Mesenchymal stem cell (in vitro differentiated cells and primary cell): ENCODE measurements around the gene ADCYAP1R1.

Source experiments
- DNase-seq: peaks from one replicate; pipeline ENCODE4 v3.0.0-alpha.2; 2013
- H2AFZ ChIP-seq: one replicate; pipeline ENCODE4 v1.6.1; 2013; ENCODE audit warnings: low read depth, mild to moderate bottlenecking, control low read depth, inconsistent platforms, low read length, moderate library complexity
- H2AK5ac ChIP-seq: 2 replicates; pipeline ENCODE4 v1.6.1; 2013; ENCODE audit warnings: low read length, moderate library complexity, mild to moderate bottlenecking, inconsistent platforms; ENCODE audit not compliant: severe bottlenecking
- H2BK120ac ChIP-seq: one replicate; pipeline ENCODE4 v1.6.1; 2013; ENCODE audit warnings: low read depth, mild to moderate bottlenecking, inconsistent platforms, low read length, moderate library complexity
- H2BK12ac ChIP-seq, 2 experiments: one replicate each; pipeline ENCODE4 v1.6.1; 2013; ENCODE audit warnings: inconsistent platforms in 2 of 2, low read length in 2 of 2, mild to moderate bottlenecking in 2 of 2, moderate library complexity in 2 of 2, control low read depth in 1 of 2
- H2BK15ac ChIP-seq: one replicate; pipeline ENCODE4 v1.6.1; 2013; ENCODE audit warnings: mild to moderate bottlenecking, low read depth, inconsistent platforms; ENCODE audit not compliant: poor library complexity, severe bottlenecking
- H2BK5ac ChIP-seq: 2 replicates; pipeline ENCODE4 v1.6.1; 2013; ENCODE audit warnings: low read depth, mild to moderate bottlenecking, low read length, control low read depth, inconsistent platforms; ENCODE audit not compliant: poor library complexity, severe bottlenecking
- H3K14ac ChIP-seq, 2 experiments: one replicate each; pipeline ENCODE4 v1.6.1; 2013; ENCODE audit warnings: inconsistent platforms in 2 of 2, low read length in 2 of 2, control low read depth in 1 of 2, mild to moderate bottlenecking in 1 of 2, moderate library complexity in 1 of 2
- H3K18ac ChIP-seq, 2 experiments: one replicate each; pipeline ENCODE4 v1.6.1; 2013; ENCODE audit warnings: inconsistent platforms in 2 of 2, low read length in 2 of 2, control low read depth in 1 of 2, low read depth in 1 of 2, mild to moderate bottlenecking in 1 of 2
- H3K23ac ChIP-seq, 2 experiments: one replicate each; pipeline ENCODE4 v1.6.1; 2013; ENCODE audit warnings: inconsistent platforms in 2 of 2, low read length in 2 of 2, mild to moderate bottlenecking in 2 of 2, moderate library complexity in 2 of 2, control low read depth in 1 of 2
- H3K27ac ChIP-seq: 2 replicates; pipeline ENCODE4 v1.5.1; 2013; ENCODE audit warnings: mild to moderate bottlenecking, moderate library complexity, low read length, control low read depth, inconsistent platforms; ENCODE audit not compliant: poor library complexity, severe bottlenecking
- H3K27me3 ChIP-seq, 2 experiments: 2 replicates each; pipeline versions ENCODE4 v1.6.1 to v1.7.0; 2013; ENCODE audit warnings: low read length in 2 of 2, mild to moderate bottlenecking in 2 of 2, moderate library complexity in 2 of 2, control low read depth in 1 of 2, inconsistent platforms in 1 of 2; ENCODE audit not compliant: control insufficient read depth in 1 of 2, insufficient read depth in 1 of 2
- H3K36me3 ChIP-seq, 2 experiments: 2 replicates each; pipeline versions ENCODE4 v1.6.1 to v1.7.0; 2013; ENCODE audit warnings: low read length in 2 of 2, control low read depth in 1 of 2, inconsistent platforms in 1 of 2, low read depth in 1 of 2, mild to moderate bottlenecking in 1 of 2; ENCODE audit not compliant: insufficient read depth in 2 of 2, control insufficient read depth in 1 of 2
- H3K4ac ChIP-seq, 2 experiments: one replicate each; pipeline ENCODE4 v1.6.1; 2013; ENCODE audit warnings: inconsistent platforms in 2 of 2, low read length in 2 of 2, mild to moderate bottlenecking in 2 of 2, moderate library complexity in 2 of 2, control low read depth in 1 of 2, low read depth in 1 of 2
- H3K4me1 ChIP-seq: 2 replicates; pipeline ENCODE4 v1.6.1; 2013; ENCODE audit warnings: low read depth, low read length, control low read depth; ENCODE audit not compliant: control insufficient read depth, insufficient read depth
- H3K4me2 ChIP-seq: 2 replicates; pipeline ENCODE4 v1.6.1; 2013; ENCODE audit warnings: low read length, mild to moderate bottlenecking, inconsistent platforms; ENCODE audit not compliant: poor library complexity, severe bottlenecking
- H3K4me3 ChIP-seq, 2 experiments: 2 replicates each; pipeline versions ENCODE4 v1.5.1 to v1.7.0; 2013; ENCODE audit warnings: low read length in 2 of 2, mild to moderate bottlenecking in 2 of 2, control low read depth in 1 of 2, low read depth in 1 of 2; ENCODE audit not compliant: insufficient read depth in 1 of 2
- H3K79me1 ChIP-seq: replicated peaks from 2 replicates; pipeline ENCODE4 v1.6.1; 2013; ENCODE audit warnings: mild to moderate bottlenecking, control low read depth, low read length, inconsistent platforms; ENCODE audit not compliant: poor library complexity, severe bottlenecking
- H3K9ac ChIP-seq: 2 replicates; pipeline ENCODE4 v1.7.0; 2013; ENCODE audit warnings: mild to moderate bottlenecking, low read length, moderate library complexity
- H3K9me3 ChIP-seq: 2 replicates; pipeline ENCODE4 v1.7.0; 2013; ENCODE audit warnings: mild to moderate bottlenecking, low read length; ENCODE audit not compliant: control insufficient read depth
- H4K8ac ChIP-seq: one replicate; pipeline ENCODE4 v1.6.1; 2013; ENCODE audit warnings: inconsistent platforms, mild to moderate bottlenecking, low read length, moderate library complexity
- H4K91ac ChIP-seq: one replicate; pipeline ENCODE4 v1.6.1; 2013; ENCODE audit warnings: mild to moderate bottlenecking, low read length, inconsistent platforms
- WGBS: methylation state at CpG from one replicate; pipeline ENCODE4 v1.1.7; 2013; ENCODE audit warnings: mixed read lengths; 5-methylcytosine and 5-hydroxymethylcytosine counted together

Gene ADCYAP1R1

GRCh38 chr7:31074403-31075085 lies 22.4 kb downstream of the ADCYAP1R1 start:
- no peak overlapping the region for H3K23ac ChIP-seq
- no peak overlapping the region for H4K91ac ChIP-seq

DNA sequence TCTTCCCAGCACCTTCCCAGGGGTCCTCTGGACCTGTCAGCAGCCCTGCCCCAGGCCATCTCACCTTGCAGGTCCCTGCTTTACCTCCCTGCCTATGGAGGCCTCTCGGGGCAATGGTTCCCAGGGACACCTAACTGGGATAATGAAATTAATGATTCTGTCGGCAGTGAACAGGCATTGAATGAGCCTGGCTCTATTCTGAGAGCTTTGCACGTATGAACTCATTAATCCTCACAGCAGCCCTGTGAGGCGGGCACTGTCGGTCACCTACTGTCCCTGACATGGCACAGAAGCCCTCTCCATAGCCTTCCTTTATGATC lies 22.9 kb downstream of the ADCYAP1R1 start:
- H3K14ac ChIP-seq, result no peak overlapping the region
- H3K27me3 ChIP-seq, result peaks cover 6 to 38% of the 10 kb centered on the region in 2 experiments
- H3K23ac ChIP-seq, result no peak overlapping the region
- no peak overlapping the region for H3K4me3 ChIP-seq
- H3K36me3 ChIP-seq, result peaks cover 0 to 3% of the 10 kb centered on the region in 2 experiments
- no peak for DNase-seq
- no peak overlapping the region for H2BK12ac ChIP-seq
- no peak overlapping the region for H2BK120ac ChIP-seq
- H3K9me3 ChIP-seq, result no peaks in the 10 kb centered on the region
- H3K79me1 ChIP-seq, result no peaks in the 10 kb centered on the region
- H4K8ac ChIP-seq, result no peak overlapping the region
- no peak overlapping the region for H3K18ac ChIP-seq
- no peak overlapping the region for H3K4me2 ChIP-seq
- no peak overlapping the region for H2AK5ac ChIP-seq
- H3K9ac ChIP-seq, result no peak overlapping the region
- no peak overlapping the region for H2BK5ac ChIP-seq
- H2BK15ac ChIP-seq, result no peak overlapping the region
- H3K4ac ChIP-seq, result no peak overlapping the region
- WGBS, result 81% methylated on average over 5 of the region's 5 CpGs
- H4K91ac ChIP-seq, result no peak overlapping the region
- H2AFZ ChIP-seq, result no peak overlapping the region
- no peaks in the 10 kb centered on the region for H3K4me1 ChIP-seq
- no peak overlapping the region for H3K27ac ChIP-seq

More at GRCh38 chr7:31074403-31075085, 22.4 kb downstream of the ADCYAP1R1 start:
- Histone ChIP-seq H2BK120ac (no peak overlapping the region), H3K9ac (no peak overlapping the region), H2BK5ac (no peak overlapping the region), H3K27ac (no peak overlapping the region), H2BK12ac (no peak overlapping the region), H3K36me3 (peaks cover 0 to 3% of the 10 kb centered on the region in 2 experiments), H3K9me3 (no peaks in the 10 kb centered on the region), H3K4me2 (no peak overlapping the region), H4K8ac (no peak overlapping the region), H3K4ac (no peak overlapping the region), H3K79me1 (no peaks in the 10 kb centered on the region), H2BK15ac (no peak overlapping the region), H2AFZ (no peak overlapping the region), H3K18ac (no peak overlapping the region), H3K27me3 (peaks cover 6 to 35% of the 10 kb centered on the region in 2 experiments), H3K14ac (no peak overlapping the region), H3K4me1 (no peaks in the 10 kb centered on the region), H3K4me3 (no peak overlapping the region), H2AK5ac (no peak overlapping the region)
- no peak for DNase-seq
- WGBS, result 84% methylated on average over 14 of the region's 14 CpGs

DNA sequence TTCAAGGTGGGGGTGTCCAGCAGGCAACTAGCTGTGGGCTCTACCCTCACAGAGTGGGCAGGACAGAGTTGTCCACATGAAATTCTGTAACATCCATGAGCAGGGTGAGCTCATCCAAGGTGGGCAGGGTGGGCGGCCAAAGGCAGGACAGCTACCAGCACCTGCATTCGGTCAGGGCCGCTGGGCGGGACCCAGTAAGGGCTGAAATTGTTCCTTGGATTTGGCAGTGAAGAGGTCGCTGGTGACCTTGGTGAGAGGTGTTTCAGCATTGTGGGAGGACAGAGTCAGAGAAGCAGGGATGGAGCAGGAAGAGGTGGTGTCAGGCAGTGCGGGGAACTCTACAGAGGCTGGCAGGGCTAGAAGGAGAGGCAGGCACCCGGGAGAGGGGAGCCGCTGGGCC lies 23.9 kb downstream of the ADCYAP1R1 start:
- no peak overlapping the region for H2BK12ac ChIP-seq
- no peak overlapping the region for H4K8ac ChIP-seq
- H3K14ac ChIP-seq, result no peak overlapping the region
- H3K79me1 ChIP-seq, result no peaks in the 10 kb centered on the region
- H3K27ac ChIP-seq, result no peak overlapping the region
- no peaks in the 10 kb centered on the region for H3K9me3 ChIP-seq
- no peak overlapping the region for H2AFZ ChIP-seq
- H3K4me3 ChIP-seq, result no peak overlapping the region
- H3K23ac ChIP-seq, result no peak overlapping the region
- no peak overlapping the region for H2BK120ac ChIP-seq
- peaks cover 14 to 43% of the 10 kb centered on the region in 2 experiments for H3K27me3 ChIP-seq
- no peak overlapping the region for H3K9ac ChIP-seq
- no peaks in the 10 kb centered on the region for H3K4me1 ChIP-seq
- H2AK5ac ChIP-seq, result no peak overlapping the region
- H3K4ac ChIP-seq, result no peak overlapping the region
- no peak overlapping the region for H3K4me2 ChIP-seq
- H3K18ac ChIP-seq, result no peak overlapping the region
- no peak for DNase-seq
- peaks cover 0 to 3% of the 10 kb centered on the region in 2 experiments for H3K36me3 ChIP-seq
- 88% methylated on average over 8 of the region's 8 CpGs for WGBS
- H2BK15ac ChIP-seq, result no peak overlapping the region
- H2BK5ac ChIP-seq, result no peak overlapping the region
- no peak overlapping the region for H4K91ac ChIP-seq

- no peak overlapping the region for H2AK5ac ChIP-seq
- no peak overlapping the region for H3K4me3 ChIP-seq
- H3K4me1 ChIP-seq, result no peaks in the 10 kb centered on the region
- H2BK15ac ChIP-seq, result no peak overlapping the region
- peak overlapping the region in 1 of 2 experiments; percentile 63 for H3K14ac ChIP-seq
- H2BK120ac ChIP-seq, result no peak overlapping the region
- no peak overlapping the region for H2BK12ac ChIP-seq
- no peaks in the 10 kb centered on the region for H3K9me3 ChIP-seq
- no peak overlapping the region for H4K8ac ChIP-seq
- no peak overlapping the region for H3K27ac ChIP-seq
- no peak overlapping the region for H2AFZ ChIP-seq
- H2BK5ac ChIP-seq, result no peak overlapping the region
- H3K23ac ChIP-seq, result no peak overlapping the region
- no peak overlapping the region for H4K91ac ChIP-seq
- peaks cover 19 to 43% of the 10 kb centered on the region in 2 experiments for H3K27me3 ChIP-seq
- WGBS, result 77% methylated on average over 11 of the region's 11 CpGs
- no peak overlapping the region for H3K4me2 ChIP-seq
- H3K9ac ChIP-seq, result no peak overlapping the region
- H3K79me1 ChIP-seq, result no peaks in the 10 kb centered on the region
- no peak overlapping the region for H3K4ac ChIP-seq
- no peak for DNase-seq
- H3K18ac ChIP-seq, result no peak overlapping the region
- peaks cover 0 to 3% of the 10 kb centered on the region in 2 experiments for H3K36me3 ChIP-seq
Observed at GRCh38 chr7:31076641-31077310, 24.7 kb downstream of the ADCYAP1R1 start.
